ENCODE results near the gene SF3A2.

DNA sequence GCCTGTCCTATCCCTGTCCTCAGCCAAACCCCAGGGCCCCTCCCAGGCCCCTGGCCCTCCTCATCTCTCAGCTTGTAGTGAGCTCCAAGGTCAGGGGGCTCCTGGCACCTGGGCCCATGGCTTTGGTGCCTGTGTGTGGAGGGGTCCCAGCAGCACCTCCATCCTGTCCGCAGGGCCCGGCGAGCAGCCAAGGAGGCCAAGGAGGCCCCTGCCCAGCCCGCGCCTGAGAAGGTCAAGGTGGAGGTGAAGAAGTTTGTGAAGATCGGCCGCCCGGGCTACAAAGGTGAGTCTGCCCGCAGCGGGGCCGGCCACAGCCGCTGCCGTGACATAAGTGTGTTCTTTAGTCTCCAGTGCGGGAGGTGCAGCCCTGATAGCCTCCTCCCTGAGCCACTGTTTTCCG is 8.6 kb downstream of the SF3A2 start:
- TF ChIP-seq, protein P1, sequence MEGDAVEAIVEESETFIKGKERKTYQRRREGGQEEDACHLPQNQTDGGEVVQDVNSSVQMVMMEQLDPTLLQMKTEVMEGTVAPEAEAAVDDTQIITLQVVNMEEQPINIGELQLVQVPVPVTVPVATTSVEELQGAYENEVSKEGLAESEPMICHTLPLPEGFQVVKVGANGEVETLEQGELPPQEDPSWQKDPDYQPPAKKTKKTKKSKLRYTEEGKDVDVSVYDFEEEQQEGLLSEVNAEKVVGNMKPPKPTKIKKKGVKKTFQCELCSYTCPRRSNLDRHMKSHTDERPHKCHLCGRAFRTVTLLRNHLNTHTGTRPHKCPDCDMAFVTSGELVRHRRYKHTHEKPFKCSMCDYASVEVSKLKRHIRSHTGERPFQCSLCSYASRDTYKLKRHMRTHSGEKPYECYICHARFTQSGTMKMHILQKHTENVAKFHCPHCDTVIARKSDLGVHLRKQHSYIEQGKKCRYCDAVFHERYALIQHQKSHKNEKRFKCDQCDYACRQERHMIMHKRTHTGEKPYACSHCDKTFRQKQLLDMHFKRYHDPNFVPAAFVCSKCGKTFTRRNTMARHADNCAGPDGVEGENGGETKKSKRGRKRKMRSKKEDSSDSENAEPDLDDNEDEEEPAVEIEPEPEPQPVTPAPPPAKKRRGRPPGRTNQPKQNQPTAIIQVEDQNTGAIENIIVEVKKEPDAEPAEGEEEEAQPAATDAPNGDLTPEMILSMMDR (IDR thresholded peaks at IDR 0.05): no peak
- TF ChIP-seq EP300 (IDR thresholded peaks at IDR 0.05) (no peak), POLR2AphosphoS5 (IDR thresholded peaks at IDR 0.05) (no peak)

Measured in sigmoid colon (tissue), 4 donors.